ENCODE results near the gene PRPH.

DNA sequence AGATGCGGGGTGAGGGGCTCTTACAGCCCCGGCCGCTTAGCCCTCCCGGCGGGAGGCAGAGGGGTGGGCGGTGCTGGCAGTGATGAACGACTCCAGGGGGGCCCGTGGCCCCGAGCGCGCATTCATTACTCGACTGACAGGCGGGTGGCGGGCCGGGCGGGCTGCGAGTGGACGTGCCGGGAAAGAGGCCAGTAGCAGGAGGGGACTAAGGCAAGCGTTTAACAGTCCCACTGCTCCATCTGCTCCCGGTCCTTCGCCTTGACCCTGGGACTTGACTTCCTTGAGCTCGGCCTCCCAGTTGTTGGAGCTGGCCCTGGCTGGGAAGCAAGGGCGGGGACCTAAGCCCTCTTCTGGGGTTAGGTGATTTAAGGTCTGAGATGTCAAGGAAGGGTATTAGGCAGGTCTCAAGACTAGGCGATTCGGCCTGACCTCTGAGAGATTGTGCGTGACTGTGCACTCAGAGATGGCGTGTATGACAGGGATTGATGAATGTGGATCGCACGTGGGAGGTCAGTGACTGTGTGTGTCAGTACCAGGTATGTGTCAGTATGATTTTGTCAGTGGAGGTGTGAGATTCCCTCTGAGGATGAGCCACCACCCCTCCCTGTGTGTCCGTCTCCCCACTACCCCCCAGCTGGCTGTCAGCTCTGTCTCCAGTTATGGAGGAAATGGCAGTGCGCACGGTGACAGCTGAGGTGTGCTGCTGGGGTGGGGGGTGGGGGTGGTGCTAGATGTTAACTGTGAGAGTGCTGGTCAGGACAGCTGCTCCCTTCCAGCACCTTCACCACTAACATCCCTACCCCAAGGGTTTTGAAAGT is 48.2 kb downstream of the PRPH start:
- TF ChIP-seq POLR2A (IDR thresholded peaks at IDR 0.05; ENCODE audit: low read depth, low read length) (no peak), POLR2AphosphoS5 (IDR thresholded peaks at IDR 0.05; ENCODE audit: low read depth, low read length) (no peak)
